GM18861 (cell line): ENCODE results near the gene TSC22D1.

Experiments
- ATAC-seq: cut with Tn5 transposase; IDR thresholded peaks from one replicate; pipeline ENCODE4 v1.9.1; 2021; ENCODE audit not compliant: unreplicated experiment

Gene TSC22D1

GRCh38 chr13:44433863-44434765, 142.0 kb downstream of the TSC22D1 start:
- ATAC-seq, result no peak

- ATAC-seq, result no peak
Measured at GRCh38 chr13:44432650-44433049, 143.5 kb downstream of the TSC22D1 start.

- ATAC-seq, result no peak
Measured at GRCh38 chr13:44431150-44431549, 145.0 kb downstream of the TSC22D1 start.

DNA sequence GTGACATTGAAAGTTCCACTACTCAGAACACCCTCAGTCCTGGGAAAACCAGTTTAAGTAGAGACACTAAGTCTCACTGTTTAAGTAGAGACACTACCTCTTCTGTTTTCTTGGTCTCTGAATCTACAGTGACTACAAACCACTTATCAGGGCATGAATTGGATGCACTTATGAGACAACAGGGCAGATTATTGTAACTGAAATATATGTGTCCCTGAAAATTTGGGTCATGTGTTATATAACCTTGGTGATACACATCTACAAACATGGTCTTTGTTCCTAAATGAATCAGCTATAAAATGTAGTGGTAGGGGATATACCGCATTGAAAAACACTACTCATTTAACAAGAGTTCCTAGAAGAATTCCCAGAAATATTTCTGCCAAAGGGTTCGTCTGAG, 146.8 kb downstream of the TSC22D1 start:
- no peak for ATAC-seq

DNA sequence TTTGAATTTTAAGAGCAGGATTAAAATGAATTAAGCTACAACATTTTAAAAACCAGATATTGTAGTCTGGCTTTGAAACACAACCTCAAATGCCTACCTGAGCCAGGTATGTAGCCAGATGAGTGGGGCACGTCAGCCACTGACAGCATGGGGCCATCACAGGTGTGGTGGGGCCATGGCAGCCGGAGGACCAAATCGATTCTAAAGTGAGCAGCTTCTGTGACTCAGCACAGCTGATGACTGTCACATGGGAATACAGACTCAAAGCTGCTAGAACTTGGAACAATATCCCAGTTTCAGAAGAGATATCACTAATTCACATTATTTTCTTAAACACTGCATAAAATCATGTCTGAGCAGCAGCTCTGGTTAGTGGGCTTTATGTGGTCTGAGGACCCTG, 149.7 kb downstream of the TSC22D1 start:
- ATAC-seq, result no peak

GRCh38 chr13:44425815-44426078, 150.4 kb downstream of the TSC22D1 start:
- ATAC-seq, result no peak

DNA sequence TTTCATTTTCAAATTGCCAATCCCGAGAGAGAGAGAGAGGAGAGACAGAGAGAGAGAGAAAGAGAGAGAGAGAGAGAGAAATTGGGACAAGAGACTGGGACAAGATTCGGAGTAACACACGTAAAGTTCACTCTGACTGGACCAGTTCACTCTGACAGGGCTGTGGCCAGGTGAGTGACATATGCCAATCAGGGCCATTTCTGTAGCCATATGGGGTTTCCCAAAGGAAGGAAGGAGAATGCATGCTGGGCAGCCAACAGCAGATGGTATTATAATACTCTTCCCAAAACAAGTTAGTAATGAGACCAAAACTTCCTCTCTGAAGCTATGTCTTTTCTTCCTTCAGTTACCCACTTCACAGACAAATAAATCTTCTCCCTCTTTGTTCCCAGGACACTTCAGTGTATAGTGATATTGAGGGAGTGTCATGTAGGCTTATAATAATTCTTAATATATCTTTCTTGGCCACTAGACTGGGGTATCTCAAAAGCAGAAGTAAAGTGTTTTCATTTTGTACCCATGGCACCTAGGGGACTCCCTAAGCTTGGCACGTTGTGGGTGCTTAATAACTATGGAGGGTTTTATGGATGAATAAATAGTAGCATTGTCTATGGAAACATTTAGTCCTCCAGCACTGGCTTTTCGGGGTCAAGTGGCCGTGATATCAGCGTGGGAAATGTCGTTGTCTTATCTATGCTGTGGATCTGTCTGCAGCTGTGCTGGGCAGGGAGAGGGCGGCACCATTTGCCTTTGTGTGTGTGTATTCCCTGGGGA, 150.9 kb downstream of the TSC22D1 start:
- no peak for ATAC-seq

DNA sequence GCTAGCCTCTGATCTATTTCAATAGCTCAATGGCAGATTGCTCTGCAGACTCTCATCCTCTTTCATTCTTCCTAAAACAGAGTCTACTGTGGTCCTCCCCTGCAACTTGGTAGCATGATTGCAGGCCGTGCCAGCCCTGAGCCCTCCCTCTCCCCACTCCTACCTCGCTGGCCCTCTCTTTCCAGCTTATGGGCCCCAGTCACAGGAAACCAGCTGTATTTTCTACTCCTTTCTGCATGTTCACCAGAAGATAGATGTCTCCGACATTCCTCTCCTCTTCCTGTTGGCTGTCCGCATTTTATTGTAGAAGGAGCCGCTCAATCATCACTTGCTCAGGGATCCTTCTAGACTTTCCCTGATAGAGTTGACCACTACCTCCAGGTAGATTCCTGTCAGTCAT, 152.3 kb downstream of the TSC22D1 start:
- no peak for ATAC-seq

GRCh38 chr13:44422755-44423643, 153.1 kb downstream of the TSC22D1 start:
- no peak for ATAC-seq

DNA sequence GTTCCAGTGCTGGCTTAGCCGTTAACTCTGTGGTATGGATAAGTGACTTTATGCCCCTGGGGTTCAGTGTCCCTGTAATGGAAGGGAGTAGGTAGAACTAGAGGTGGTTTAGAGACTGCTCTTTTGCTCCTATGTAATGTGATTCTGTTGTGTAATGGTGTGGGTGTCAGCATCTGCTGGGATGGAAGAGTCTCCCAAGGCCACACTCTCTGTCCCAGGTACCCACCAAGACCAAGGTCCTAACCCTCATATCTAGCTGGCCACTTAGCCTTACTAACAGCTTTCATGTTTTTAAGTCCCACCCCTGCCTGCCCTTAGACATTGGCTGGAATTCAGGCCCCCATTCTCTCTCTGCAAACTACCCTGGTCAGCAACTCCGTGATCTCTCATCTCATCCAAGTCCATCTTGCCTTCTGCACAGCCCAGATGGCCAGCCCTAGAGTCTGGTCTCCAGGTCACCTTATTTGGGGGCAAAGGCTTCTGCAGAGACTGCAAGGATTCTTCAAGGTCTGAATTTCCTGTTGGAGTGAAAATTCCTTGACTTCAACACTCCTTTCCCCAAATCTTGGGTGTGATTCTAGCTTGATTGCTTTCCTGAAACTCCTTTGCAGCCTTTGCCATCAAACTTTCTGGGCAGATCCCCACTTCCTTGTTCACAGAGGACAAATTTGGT, 154.1 kb downstream of the TSC22D1 start:
- ATAC-seq, result no peak

DNA sequence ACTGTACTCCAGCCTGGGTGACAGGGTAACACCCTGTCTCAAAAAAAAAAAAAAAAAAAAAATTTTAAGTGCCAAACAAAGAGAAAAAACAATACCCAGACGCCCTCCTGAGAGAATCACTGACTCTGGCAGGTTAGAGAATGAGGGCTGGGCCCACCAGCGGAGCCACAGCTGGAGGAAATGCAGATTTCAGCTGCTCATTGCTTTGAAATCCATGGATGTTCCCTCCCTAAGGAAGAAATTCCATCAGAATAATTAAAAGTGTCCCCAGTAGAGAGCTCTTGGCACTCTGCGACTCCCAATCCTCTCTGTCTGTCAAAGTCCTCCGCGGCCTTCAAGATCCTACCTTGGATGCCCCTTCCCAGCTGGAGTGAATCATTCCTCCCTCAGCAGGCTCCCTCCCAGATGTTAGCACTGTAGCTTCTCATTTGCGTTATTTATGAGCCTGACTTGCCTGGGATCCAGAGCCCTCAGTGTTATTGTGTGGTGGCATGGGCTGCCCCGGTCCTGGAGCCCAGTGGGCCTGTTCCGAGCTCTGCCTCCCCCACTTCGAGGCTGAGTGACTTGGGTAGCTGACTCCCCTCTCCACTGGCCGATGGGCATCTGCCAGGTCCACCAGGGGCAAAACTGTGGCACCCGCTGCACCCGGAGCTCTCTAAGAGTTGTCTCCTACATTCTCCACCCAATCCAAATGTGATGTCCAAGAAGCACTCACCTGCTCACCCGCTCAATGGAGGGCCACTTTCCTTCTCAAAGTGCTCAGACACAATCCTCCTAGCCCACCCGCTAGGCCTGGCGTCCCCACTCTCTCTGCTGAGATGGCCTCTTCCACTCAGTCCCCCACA, 155.5 kb downstream of the TSC22D1 start:
- ATAC-seq, result no peak

DNA sequence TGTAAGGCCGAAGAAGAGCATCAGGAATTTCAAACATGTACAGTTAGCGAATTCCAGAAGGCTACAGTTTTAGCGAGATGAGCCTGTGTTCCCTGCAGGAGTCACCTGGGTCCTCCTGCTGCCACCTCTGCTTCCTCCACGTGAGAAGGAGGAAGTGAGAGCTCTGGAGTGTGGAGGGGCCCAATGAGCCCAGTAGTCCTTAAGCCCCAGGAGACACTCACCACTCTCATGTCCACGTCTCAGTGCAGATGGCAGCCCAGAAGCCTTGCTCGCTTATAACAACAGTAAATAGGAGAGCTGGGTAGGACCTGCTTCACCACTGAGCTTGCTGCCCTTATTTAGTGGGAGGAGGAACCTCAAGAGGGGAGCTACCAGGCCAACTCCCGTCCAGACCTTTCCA, 158.3 kb downstream of the TSC22D1 start:
- no peak for ATAC-seq

- ATAC-seq, result no peak
Measured at GRCh38 chr13:44417446-44417845, 158.7 kb downstream of the TSC22D1 start.

- no peak for ATAC-seq
Measured at GRCh38 chr13:44416744-44417143, 159.4 kb downstream of the TSC22D1 start.

DNA sequence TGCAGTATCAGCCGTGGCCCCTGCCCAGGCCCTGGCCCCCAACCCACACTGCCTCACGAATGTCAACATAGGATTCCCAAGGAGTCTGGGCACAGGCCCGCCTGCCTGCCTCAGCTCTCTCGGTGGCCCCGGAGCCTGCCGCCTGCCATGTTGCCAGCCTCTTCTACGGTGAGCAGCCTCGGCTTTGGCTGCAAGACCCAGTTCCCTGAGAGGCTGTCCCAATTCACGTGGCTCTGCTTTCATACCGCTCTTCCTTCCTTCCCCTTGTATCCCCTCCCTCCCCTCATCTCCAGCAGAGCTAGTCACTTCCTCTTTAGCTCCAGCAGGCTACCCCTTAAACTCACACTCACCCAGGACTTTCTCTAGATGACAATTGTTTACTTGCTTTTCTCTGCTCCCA, 159.8 kb downstream of the TSC22D1 start:
- ATAC-seq, result no peak

GRCh38 chr13:44415815-44416214, 160.3 kb downstream of the TSC22D1 start:
- no peak for ATAC-seq

DNA sequence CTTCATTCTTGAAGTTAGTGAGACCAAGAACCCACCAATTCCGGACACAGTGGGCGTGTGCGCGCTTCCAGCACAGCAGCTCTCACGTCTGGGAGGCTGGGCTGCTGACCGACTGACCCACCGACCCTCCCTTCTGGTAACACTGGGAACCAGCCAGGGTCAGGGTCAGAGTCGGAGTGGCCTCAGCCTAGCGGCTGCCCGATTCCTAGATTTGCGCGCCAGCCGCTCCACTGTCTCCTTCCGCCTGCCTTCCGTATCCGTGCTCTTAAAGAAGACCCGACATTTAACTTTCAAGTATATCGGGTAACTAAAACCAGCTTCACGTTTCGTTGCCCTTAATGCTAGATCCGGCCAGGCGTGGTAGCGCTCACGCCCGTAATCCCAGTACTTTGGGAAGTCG, 161.4 kb downstream of the TSC22D1 start:
- no peak for ATAC-seq

DNA sequence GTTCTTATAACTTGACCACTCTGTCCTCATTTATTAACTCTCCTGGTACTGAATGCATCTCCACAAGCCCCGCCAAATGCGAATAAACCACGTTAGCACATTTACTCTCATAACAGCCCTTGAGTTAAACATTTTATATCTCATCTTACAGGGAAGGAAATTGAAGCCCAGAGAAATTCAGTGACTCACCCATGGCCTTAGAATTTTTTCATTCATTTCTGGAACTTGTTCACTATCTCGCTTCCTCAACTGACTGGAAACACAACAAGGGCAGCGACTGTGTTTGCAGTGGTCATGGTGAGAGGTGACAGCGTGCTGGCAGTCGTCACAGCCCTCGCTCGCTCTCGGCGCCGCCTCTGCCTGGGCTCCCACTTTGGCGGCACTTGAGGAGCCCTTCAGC, 163.0 kb downstream of the TSC22D1 start:
- ATAC-seq, result no peak

GRCh38 chr13:44412346-44412935, 163.7 kb downstream of the TSC22D1 start:
- no peak for ATAC-seq

DNA sequence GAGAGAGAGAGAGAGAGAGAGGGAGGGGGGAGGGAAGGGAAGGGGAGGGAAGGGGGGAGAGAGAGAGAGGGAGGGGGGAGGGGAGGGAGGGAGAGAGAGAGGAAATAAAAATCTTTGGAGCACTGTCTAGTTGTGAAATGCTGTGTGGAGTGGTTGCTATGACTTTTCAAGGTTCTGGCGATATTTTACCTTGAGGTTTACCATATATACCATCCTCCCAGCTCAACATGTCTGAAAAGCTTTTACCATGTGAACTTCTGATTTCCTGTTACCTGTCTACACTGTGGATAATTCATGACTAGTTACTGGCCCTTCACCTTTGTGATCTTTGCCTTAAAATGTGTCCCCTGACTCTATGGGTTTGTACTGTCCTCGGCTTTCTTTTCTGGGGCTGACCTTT, 164.3 kb downstream of the TSC22D1 start:
- no peak for ATAC-seq
